OCI-M1 (cell line): ENCODE results near the gene COX8C.

Experiments used
- DNase-seq: peaks from one replicate; lab custom pipeline; 2025; lab: John Stamatoyannopoulos, UW

The COX8C gene

DNA sequence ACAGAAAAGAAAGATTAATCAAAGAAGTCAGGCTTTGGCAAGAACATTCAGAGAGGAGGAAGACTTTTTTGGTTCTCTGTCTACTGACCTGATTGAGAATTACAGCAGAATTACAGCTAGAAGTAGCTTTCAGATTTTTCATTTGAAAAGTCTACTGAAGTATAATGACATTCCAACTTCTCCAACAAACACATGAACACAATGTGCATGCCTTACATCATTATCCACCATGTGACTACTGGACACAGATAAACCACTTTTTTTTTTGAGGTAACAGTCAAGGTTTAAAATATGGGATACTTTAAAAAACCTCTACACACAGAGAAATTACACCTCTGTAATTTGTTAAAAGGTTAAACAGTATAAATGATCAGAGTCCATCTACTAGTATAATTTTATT lies 26.5 kb upstream of the COX8C start:
- DNase-seq = peak; percentile 46

DNA sequence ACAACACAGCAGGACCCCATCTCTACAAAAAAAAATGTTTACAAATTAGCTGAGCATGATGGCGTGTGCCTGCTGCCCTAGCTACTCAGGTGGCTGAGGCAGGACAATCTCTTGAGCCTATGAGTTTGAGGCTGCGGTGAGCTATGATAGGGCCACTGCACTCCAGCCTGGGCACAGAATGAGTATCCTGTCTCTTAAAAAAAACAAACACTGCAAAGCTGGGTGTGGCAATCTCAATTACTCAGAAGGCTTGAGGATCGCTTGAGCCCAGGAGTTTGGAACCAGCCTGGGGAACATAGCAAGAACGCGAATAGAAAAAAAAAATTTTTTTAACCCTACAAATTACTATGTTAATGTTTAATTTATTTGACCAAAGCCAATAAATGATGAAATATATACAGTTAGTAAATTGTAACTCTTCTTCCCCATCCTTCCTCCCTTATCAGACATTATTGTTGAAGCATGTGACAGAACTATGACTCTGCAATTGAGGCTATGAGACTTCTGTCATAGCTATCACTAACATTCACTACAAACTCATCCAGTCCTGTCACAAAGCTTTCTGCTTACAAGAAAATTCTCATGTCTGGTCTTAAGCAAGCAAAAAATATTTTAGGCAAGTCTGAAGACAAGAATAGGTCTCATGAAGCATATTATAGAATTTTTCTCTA lies 23.9 kb upstream of the COX8C start:
- peak; percentile 75 for DNase-seq

DNA sequence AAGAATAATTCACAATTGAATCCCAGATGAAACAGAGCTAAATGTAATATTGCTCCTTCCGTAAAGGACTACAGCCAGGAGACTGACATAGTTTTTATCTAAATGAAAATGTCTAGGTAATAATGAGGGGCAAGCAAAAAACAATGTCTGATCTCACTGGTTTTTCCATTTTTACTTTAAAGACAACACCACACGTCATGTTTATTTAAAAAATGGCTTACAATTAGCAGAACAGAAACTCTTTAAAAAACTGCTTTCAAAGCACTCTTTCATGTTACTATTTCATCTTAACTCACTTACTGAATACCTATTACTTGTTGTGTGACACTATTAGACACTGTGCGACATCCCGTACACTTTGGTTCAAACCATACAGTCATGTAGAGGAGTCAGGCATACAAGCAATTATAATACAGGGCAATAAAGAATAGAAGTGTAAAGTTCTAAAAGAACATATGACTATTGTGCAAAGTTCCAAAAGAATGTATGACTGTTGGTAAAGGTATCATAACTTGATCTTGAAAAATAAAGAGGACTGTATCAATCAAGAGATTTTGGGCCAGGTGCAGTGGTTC lies 23.3 kb upstream of the COX8C start:
- peak; percentile 41 for DNase-seq

- no peak for DNase-seq
Observed at GRCh38 chr14:93326196-93326595, 20.8 kb upstream of the COX8C start.

- DNase-seq = no peak
Observed at GRCh38 chr14:93328546-93328945, 18.4 kb upstream of the COX8C start.

DNA sequence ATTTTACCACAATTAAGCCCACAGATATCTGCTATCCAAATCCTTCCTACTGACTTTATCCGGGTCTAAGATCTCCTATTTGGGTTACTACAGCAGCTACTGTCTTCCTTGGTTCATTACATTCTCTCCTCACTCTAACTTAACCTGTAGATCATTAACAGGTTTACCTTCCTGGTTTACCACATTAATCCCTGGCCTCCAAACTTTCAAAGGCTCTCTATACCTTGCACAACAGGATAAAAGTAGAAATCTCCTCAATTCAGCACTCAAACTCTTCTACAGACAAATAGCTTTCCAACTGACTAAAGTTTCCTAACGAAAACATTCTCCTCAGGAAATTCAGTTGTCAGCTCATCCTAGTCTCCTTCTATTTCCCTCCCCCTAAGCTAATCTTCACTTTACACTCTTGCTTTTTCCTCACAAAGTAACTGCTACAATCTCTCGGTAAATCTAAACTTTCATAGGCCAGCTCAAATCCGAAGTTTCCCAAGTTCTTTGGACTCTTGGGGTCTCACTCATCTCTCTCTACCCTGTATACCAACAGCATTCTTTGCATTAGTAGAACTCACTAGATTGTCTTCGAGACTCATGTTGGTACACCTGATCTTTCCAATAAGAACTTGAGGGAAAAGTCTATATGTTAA lies 16.9 kb upstream of the COX8C start:
- peak; percentile 9 for DNase-seq

DNA sequence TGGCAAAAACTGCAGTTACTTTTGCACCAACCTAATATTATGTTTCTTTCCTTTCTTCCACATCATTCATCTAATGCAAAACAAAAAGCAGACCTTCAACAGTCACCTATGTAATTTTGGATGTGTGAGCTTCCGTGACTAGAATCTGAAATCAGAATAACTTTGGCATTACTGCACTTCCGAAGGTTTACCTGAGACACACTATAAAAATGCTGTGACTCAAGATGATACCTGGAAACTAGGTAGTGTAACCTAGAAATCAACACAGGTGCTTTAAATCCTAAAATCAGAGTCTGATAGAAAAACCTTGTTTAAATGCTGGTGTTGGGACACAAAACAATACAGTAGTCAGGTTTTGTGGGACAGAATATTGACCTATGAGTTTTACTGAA lies 16.4 kb upstream of the COX8C start:
- DNase-seq = no peak

GRCh38 chr14:93331002-93331727 lies 15.8 kb upstream of the COX8C start:
- DNase-seq = peak; percentile 33

- peak; percentile 49 for DNase-seq
Observed at GRCh38 chr14:93331728-93332396, 15.1 kb upstream of the COX8C start.

DNA sequence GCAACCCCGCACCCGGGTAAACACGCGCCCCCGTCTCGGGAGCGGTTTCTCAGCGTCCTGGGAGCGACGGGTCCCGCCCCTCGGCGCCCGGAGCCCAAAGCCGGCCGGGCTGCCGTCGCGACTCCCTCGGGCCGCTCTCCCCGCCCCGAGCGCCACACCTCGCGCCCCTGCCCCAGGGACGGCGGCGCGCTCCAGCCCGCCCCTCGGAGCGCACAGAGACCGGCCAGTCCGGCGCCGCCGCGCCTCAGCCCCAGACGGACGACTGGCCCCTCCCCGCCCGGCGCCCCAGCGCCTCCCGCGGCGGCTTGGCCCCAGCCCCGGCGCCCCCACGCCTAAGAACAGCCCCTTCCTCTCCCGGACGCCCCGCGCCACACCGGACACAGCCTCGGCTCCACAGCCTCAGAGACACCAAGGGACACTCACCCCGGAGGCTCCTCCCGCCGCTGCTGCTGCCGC lies 14.6 kb upstream of the COX8C start:
- DNase-seq = peak; percentile 62

DNA sequence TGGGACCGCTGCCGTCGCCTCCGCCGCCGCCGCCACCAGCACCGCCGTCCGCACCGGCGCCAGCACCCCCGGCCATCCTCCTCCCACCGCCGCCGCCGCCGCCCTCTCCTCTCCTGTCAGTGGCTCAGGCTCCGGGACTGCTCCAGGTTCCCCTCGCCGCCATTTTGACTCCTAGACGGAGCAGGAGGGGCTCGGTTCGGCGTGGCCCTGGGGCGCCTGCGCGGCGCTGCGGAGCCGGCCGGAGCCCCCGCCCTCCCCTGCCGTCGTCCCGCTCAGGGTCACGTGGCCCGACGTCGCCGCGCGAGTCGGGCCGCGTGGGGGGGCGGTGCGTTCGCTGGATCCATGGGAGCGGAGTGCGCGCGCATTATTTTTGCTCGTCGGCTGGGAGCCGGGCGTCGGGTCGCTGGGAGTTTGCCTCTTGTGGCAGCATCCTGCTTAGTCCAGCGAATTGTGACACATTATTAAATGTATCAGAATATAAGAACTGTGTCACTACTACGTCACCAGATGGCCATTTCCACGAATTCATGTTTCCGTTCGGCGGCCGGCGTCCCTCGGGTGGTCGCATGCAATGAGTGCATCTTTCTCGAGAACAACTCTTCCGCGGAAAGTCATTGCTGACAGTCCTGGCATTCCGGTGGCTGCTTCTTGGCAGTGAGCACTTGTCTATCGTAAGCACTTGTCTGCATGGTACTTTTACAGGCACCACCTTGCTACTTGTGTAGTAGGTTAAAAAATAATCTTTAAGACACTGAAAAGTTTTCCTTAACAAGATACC lies 13.9 kb upstream of the COX8C start, which contains the start of gene BTBD7:
TSS of gene BTBD7 (minus strand) at position 184 of the 778 bp plus-strand sequence. CDS start 36,985 bp downstream, outside the sequence.
- peak; percentile 97 for DNase-seq

DNA sequence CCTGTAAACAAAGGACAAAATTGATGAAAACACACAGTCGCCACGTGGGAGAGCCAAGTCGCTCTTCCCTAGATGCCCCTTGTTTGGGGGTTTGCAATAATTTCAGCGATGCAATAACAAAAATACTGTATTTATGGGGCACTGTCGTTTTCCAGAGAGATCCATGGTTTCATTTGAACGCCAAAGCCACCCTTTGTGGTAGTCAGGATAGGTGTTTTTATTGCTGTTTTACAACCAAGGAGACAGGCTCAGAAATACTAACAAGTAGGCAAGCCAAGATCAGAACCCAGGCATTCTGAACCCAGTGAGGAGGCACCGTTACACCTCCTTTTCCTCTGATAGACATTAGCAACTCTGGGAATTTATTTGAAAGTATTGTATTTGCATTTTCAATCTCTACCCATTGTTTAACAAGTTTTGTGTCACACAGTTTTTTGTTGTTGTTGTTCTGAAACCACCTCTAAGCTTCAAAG lies 13.3 kb upstream of the COX8C start:
- DNase-seq = peak; percentile 53

DNA sequence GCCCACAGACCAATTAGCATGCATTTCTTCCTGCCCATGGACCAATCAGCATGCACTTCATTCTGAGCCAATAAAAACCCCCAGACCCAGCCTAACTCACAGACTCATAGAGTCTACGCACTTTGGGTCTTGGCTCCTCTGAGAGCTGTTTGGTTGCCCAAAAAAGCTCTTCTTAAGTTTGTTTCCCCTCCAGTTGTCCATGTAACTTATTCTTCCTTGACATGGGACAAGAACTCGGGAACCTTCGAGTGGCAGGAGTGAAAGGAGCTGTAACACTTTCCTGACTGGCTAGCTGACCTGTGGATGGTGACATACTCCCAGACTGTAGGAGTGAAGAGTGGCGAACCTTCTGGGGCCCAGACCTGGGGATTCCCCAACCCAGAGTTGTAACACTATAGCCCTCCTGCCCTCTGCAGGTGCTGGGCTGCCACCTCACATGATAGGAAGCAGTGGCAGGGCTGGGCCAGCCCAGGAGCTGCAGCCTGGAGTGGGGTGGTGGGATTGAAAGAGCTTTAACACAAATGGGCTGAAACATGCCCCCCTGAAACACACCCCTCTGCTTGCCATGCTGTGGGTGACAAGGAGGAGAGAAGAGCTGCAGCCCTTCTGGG lies 9.7 kb upstream of the COX8C start:
- DNase-seq = no peak

DNA sequence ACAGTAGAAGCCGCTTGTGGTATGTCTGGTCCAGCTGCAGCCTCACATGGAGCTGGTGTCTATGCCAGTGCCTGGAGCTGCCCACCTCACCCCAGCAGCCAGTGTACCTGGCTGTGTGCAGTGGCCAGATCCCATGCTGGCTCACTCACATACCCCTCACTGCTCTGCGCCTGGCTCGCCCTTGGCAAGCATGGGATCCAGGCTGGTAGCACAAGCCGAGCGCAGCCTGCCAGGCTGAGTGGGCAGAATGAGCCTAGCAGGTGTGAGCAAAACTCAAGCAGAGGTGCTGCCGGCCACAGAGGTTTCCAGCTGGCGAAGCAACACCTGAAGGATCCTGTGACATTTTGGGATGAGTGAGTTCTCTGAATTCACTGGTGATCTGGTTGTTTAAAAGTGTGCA lies 9.1 kb upstream of the COX8C start:
- DNase-seq = no peak

DNA sequence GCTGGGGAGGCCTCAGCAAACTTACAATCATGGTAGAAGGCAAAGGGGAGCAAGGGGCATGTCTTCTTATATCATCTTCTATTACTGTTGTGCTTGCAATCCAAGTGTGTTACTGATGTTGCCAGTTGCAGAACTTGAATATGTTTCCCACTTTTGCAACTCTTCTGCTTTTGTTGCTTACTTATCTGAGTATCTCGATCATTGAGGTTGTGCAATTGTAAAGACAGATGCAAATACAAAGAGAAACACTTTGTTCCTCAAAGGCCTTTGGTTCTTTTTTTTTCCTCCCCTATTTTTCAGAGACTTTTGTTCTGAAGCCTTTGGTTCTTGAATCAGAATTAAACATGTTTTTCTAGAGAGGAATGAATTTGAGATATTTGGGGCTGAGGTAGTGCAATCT lies 3.7 kb upstream of the COX8C start:
- peak; percentile 52 for DNase-seq

DNA sequence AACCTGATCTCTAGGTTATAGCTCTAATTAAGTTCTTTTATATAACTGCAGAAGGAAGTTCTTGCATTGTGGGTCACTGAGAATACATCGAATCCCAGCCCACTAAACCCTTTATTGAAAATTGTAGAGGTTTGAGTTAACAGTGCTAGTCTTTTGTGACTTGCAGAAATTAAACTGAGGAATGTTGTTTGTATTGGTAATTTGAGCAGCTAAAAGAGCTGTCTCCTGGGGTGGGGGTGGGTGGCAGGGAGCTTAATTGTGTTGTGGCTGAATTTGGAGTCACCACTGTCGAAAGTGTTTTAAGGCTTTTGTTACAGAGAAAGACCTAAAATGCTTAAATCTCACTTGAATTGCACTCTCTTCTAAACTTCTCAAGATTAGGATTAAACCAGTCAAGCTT lies 3.2 kb upstream of the COX8C start:
- no peak for DNase-seq

- DNase-seq = no peak
Observed at GRCh38 chr14:93347850-93348249, 868 bp downstream of the COX8C start.

- no peak for DNase-seq
Observed at GRCh38 chr14:93348292-93348691, 1.3 kb downstream of the COX8C start.

GRCh38 chr14:93354873-93355272 lies 7.9 kb downstream of the COX8C start:
- peak; percentile 45 for DNase-seq

GRCh38 chr14:93368996-93369712 lies 22.2 kb downstream of the COX8C start:
- DNase-seq = no peak
